Small intestine (tissue), 7 donors: ENCODE results near the gene C2orf92. TPM values are rescaled to one million over a fixed set of nuclear protein-coding genes. Genes with fewer than 3 reads are reported as not detected.

ENCODE experiments used
- DNase-seq, 2 donors: peaks; one replicate each; pipeline versions ENCODE4 v3.0.0 to v3.0.0-alpha.2; 2013
- FAIRE-seq: peaks from 2 replicates; lab custom pipeline; 2012; peaks lifted over from hg19 to GRCh38; lab: Jason Lieb, UNC
- H3K27ac ChIP-seq, 3 donors: one replicate each; pipeline ENCODE4 v1.5.1; 2013; ENCODE audit warnings: low read length in 2 of 3, mild to moderate bottlenecking in 2 of 3, control low read depth in 1 of 3, inconsistent platforms in 1 of 3, low read depth in 1 of 3, moderate library complexity in 1 of 3
- H3K27me3 ChIP-seq, 3 donors: one replicate each; pipeline ENCODE4 v1.6.1; 2013; ENCODE audit warnings: low read length in 3 of 3, inconsistent platforms in 1 of 3; ENCODE audit not compliant: control insufficient read depth in 3 of 3, insufficient read depth in 3 of 3
- H3K36me3 ChIP-seq, 3 donors: one replicate each; pipeline ENCODE4 v1.6.1; 2013; ENCODE audit warnings: low read length in 3 of 3, inconsistent platforms in 1 of 3, low read depth in 1 of 3, mild to moderate bottlenecking in 1 of 3, moderate library complexity in 1 of 3; ENCODE audit not compliant: control insufficient read depth in 3 of 3, insufficient read depth in 2 of 3
- H3K4me1 ChIP-seq, 3 donors: one replicate each; pipeline ENCODE4 v1.6.1; 2013; ENCODE audit warnings: low read length in 2 of 3, inconsistent platforms in 1 of 3, low read depth in 1 of 3, mild to moderate bottlenecking in 1 of 3, moderate library complexity in 1 of 3; ENCODE audit not compliant: control insufficient read depth in 3 of 3, insufficient read depth in 2 of 3
- H3K4me3 ChIP-seq, 3 donors: one replicate each; pipeline ENCODE4 v1.5.1; 2013; ENCODE audit warnings: low read length in 3 of 3, control low read depth in 1 of 3, inconsistent platforms in 1 of 3, low read depth in 1 of 3, mild to moderate bottlenecking in 1 of 3, moderate library complexity in 1 of 3
- H3K9me3 ChIP-seq, 2 donors: one replicate each; pipeline ENCODE4 v1.6.1; 2013; ENCODE audit warnings: low read depth in 1 of 2, low read length in 1 of 2; ENCODE audit not compliant: control insufficient read depth in 2 of 2, insufficient read depth in 1 of 2
- WGBS, 3 donors: extraction: QIAGEN DNeasy Blood & Tissue Kit; methylation state at CpG; one replicate each; pipeline ENCODE4 v1.1.7; 2013; 5-methylcytosine and 5-hydroxymethylcytosine counted together
- polyA plus RNA-seq, 4 donors: library from polyadenylated mRNA; stranded (reverse) in 3 of 4; unstranded in 1 of 4; fragments of 200-250 nt in 3 of 4; fragments of 120-200 nt in 1 of 4; gene quantifications; one replicate each; pipeline versions ENCODE4 v1.2.1 to v1.2.3, GENCODE V29; 2013
- donor health status: healthy with polysubstance abuse.
- donor health status: control.
- donor health status: control.
- donor health status: Bipolar disorder and iron deficiency.
- donor health status: healthy.

Gene C2orf92
- polyA plus RNA-seq, 4 donors = 1.4 to 16.7 (median 11.1) TPM

DNA sequence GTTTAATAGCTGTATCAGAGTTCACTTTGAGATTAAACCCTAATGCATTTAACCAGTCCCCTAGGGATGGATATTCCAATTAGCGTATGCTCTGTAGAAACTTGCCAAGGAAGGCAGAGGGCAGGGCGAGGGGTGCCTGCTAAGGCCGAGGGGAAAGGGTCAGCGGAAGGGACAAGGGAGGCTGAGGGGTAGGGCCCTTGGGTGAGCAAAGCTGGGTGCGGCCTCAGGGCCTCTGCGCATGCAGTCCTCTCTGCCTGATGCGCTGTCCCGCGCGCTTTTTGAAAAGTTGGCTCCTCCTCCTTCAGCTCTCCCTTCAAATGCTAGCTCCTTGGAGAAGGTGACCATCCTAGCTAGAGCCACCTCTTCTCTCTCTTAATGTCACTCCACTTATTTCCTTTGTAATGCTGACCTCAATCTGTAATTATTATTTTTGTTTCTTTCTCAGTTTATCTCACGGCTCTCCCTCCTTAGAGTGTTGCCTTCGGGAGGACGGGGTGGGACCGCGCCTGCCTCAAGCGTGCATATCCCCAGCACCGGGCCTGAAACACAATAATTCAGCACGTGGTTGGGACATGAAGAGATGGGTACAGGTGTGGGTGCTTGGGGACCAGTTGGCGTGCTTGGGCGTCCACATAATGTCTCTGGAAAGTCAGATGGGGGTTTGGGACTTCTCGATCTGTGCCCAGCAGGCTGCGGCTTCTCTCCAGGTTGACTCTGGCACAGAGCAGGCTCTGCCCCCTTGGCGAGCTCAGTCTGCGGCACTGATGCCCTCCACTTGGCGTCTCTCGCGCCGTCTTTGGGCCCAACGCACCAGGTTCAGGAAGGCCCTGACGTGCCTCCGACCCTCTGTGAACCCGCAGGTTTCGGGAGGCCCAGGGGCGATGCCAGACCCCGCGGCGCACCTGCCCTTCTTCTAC, 53.9 kb downstream of the C2orf92 start:
- Histone ChIP-seq H3K9me3 (no peaks in the 10 kb centered on the region), H3K27ac (no peak overlapping the region), H3K4me1 (no peaks in the 10 kb centered on the region), H3K4me3 (no peak overlapping the region), H3K36me3 (no peaks in the 10 kb centered on the region), H3K27me3 (peaks cover 0 to 24% (median 0%) of the 10 kb centered on the region in 3 donors)
- FAIRE-seq (no peak), DNase-seq (no peak)
- WGBS, 3 donors = 82 to 92% (median 83%) methylated on average over 36 to 37 of the region's 37 CpGs

DNA sequence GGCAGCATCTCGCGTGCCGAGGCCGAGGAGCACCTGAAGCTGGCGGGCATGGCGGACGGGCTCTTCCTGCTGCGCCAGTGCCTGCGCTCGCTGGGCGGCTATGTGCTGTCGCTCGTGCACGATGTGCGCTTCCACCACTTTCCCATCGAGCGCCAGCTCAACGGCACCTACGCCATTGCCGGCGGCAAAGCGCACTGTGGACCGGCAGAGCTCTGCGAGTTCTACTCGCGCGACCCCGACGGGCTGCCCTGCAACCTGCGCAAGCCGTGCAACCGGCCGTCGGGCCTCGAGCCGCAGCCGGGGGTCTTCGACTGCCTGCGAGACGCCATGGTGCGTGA, 54.5 kb downstream of the C2orf92 start:
- H3K4me3 ChIP-seq = no peak overlapping the region
- H3K9me3 ChIP-seq = no peaks in the 10 kb centered on the region
- FAIRE-seq (no peak), DNase-seq (no peak)
- H3K27me3 ChIP-seq = peaks cover 0 to 24% (median 0%) of the 10 kb centered on the region in 3 donors
- 63 to 82% (median 69%) methylated on average over 41 of the region's 41 CpGs for WGBS, 3 donors
- H3K36me3 ChIP-seq = no peaks in the 10 kb centered on the region
- H3K27ac ChIP-seq = no peak overlapping the region
- no peaks in the 10 kb centered on the region for H3K4me1 ChIP-seq

DNA sequence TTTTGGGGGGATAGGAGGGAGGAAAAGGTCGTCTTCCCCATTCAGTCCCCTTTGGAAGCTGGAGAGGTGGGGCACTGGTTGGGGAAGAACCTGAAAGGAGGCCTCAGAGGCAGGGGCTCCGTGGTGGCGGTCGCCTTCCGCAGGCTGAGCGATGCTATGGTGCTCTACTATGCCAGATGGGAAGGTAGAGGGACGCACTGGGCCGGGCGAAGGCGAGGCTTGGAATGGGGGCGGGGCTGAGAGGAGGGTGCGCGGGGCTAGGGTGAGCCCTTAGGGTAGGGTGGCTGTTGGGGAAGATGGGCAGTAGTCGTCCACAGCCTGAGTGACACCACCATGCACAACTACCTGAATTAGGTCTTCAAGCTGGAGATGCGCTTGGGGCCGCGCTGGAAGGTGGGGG, 55.0 kb downstream of the C2orf92 start:
- WGBS, 3 donors = 80 to 88% (median 84%) methylated on average over 17 of the region's 17 CpGs
- no peak for FAIRE-seq
- no peaks in the 10 kb centered on the region for H3K9me3 ChIP-seq
- no peaks in the 10 kb centered on the region for H3K36me3 ChIP-seq
- no peak overlapping the region for H3K4me3 ChIP-seq
- DNase-seq = no peak
- no peak overlapping the region for H3K27ac ChIP-seq
- peaks cover 0 to 24% (median 0%) of the 10 kb centered on the region in 3 donors for H3K27me3 ChIP-seq
- H3K4me1 ChIP-seq = no peaks in the 10 kb centered on the region

DNA sequence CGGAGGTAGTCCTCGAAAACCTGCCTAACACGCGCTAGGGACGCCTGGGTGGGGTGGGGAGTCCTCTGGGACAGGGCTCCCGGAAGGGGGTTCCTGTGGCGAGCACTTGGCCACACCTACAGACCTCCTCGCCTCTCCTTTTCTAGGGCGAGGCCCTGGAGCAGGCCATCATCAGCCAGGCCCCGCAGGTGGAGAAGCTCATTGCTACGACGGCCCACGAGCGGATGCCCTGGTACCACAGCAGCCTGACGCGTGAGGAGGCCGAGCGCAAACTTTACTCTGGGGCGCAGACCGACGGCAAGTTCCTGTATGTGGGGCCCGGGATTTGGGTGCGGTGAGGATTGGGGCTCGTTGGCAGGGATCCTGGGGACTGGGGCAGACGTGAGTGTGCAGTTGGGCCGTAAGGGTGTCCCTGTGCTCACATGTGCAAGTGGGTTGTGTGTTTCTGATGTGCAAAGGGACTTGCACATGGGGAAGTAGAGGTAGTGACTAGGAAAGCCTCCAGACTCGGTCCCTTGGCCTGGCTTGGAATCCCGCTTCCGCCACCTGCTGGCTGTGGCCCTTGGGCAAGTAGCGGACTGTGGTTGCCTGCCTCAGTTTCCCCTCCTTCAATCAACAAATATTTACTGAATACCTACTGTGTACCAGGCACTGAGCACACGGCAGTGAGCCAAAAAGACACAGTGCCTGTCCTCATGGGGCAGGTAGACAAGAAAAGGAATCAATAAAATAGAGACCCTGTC, 55.6 kb downstream of the C2orf92 start:
- Histone ChIP-seq H3K27me3 (peaks cover 0 to 24% (median 0%) of the 10 kb centered on the region in 3 donors), H3K4me3 (no peak overlapping the region), H3K4me1 (no peaks in the 10 kb centered on the region), H3K9me3 (peaks cover 0 to 5% of the 10 kb centered on the region in 2 donors), H3K27ac (no peak overlapping the region), H3K36me3 (no peaks in the 10 kb centered on the region)
- DNase-seq (no peak), FAIRE-seq (no peak)
- WGBS, 3 donors = 90 to 93% (median 92%) methylated on average over 30 to 31 of the region's 31 CpGs

DNA sequence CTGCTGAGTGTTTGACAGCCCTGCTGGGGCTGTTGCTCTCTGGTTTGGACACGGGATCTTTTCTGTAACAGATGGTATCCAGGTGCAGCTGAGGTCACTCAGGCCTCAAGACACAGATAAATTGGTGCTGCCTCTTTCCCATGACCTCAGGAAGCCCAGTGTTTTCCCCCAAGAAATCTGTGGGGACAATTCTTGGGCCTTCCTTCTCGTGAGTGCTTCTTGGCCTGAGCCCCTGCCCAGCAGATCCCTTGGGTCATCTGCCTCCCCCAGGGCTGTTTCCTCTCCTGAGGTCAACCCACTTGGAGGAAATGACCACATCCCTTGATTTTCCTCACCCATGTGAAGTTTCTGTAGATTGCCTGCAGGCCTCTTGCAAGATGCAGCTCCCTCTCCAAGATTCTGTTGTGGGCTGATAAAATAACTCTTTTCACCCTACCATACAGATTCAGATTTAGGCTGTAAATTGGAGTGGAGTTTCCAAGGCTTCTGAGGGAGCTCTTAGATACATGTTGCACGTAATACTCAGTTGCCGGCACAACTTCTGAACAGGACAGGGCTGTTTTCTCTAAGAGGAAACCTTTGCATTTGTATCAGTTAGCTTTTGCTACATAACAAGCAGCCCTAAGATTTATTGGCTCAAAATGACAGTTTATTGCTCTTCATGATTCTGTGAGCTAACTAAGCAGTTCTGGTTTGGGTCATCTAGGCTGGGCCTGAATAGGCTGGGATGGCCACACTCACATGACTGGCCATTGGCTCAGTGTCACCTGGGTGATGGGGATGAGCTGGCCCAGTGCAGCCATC, 57.0 kb downstream of the C2orf92 start:
- H3K9me3 ChIP-seq = peaks cover 0 to 8% of the 10 kb centered on the region in 2 donors
- no peak overlapping the region for H3K27ac ChIP-seq
- FAIRE-seq (no peak), DNase-seq (no peak)
- no peak overlapping the region for H3K4me3 ChIP-seq
- peaks cover 0 to 24% (median 0%) of the 10 kb centered on the region in 3 donors for H3K27me3 ChIP-seq
- H3K4me1 ChIP-seq = no peaks in the 10 kb centered on the region
- no peaks in the 10 kb centered on the region for H3K36me3 ChIP-seq
- 45 to 69% (median 58%) methylated on average over 4 of the region's 4 CpGs for WGBS, 3 donors

DNA sequence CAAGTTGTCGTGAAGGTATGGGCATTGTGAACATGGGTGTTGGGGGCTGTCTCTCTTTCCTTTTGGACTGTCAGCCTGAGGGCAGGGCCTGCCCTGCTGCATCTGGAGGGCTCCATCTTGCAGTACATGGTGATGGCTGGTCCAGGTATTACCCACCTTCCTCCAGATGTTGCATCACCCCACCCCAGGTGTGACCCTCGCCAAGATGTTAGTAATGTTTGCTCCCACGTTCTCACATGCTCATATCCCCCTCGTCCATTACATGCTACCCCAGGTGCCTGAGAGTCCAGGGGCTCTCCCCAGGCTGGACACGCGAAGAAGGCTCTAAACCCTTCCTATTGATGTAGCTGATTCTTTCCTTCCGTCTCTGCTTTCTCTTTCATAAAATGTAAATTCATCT, 57.8 kb downstream of the C2orf92 start:
- FAIRE-seq (no peak), DNase-seq (no peak)
- peaks cover 0 to 8% of the 10 kb centered on the region in 2 donors for H3K9me3 ChIP-seq
- H3K4me3 ChIP-seq = no peak overlapping the region
- no peak overlapping the region for H3K27ac ChIP-seq
- WGBS, 3 donors = 87 to 91% (median 87%) methylated on average over 7 of the region's 7 CpGs
- H3K36me3 ChIP-seq = no peaks in the 10 kb centered on the region
- H3K27me3 ChIP-seq = peaks cover 0 to 24% (median 0%) of the 10 kb centered on the region in 3 donors
- no peaks in the 10 kb centered on the region for H3K4me1 ChIP-seq

DNA sequence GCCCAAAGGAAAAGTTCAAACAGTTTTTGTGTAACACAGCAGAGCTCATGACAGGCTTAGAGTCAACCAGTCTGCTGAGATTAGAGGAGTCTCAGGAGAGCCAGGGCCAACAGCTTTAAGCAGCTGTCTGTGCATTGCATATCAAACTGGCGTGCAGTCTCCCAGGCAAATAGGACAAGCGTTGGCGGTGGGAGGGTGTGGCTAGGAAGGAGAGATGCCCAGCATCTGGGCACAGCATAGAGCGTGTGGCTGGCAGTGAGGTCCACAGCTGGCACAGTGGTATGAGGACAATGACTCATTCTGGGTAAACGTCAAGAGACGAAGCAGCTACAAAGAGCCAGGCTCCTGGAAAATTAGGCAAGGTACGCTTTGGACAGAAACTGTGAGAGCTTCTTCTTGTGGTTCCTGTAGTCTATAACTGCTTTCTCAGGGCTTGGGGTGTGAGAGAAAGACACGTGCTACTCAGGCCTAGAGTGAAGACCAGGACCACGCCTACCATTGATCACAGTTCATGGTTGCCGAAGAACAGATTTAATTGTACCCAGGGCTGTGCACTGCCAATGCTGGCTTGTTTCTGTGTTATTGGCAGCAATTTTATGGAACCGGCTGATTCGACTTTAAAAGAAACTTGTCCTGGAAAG, 58.7 kb downstream of the C2orf92 start:
- Histone ChIP-seq H3K27me3 (peaks cover 0 to 20% (median 0%) of the 10 kb centered on the region in 3 donors), H3K36me3 (no peaks in the 10 kb centered on the region), H3K4me1 (no peaks in the 10 kb centered on the region), H3K4me3 (no peak overlapping the region), H3K9me3 (peaks cover 0 to 8% of the 10 kb centered on the region in 2 donors), H3K27ac (no peak overlapping the region)
- FAIRE-seq = no peak
- DNase-seq = no peak
- WGBS, 3 donors = 39 to 49% (median 44%) methylated on average over 12 of the region's 12 CpGs
